Activated T-cell treated with anti-CD3 and anti-CD28 coated beads for 48 hours (primary cell): ENCODE measurements around the gene TEKTIP1.
A peak's percentile ranks its signal among the peaks of the same experiment; 100 is the strongest.
"Not testable (repeated sequence)": the region's sequence is repeated elsewhere in the genome, so short reads cannot be mapped to it uniquely, and the experiment has no call there.

Source experiments
- DNase-seq: peaks from one replicate; pipeline ENCODE4 v3.0.0-alpha.2; 2020; ENCODE audit warnings: low read depth

The TEKTIP1 gene

DNA sequence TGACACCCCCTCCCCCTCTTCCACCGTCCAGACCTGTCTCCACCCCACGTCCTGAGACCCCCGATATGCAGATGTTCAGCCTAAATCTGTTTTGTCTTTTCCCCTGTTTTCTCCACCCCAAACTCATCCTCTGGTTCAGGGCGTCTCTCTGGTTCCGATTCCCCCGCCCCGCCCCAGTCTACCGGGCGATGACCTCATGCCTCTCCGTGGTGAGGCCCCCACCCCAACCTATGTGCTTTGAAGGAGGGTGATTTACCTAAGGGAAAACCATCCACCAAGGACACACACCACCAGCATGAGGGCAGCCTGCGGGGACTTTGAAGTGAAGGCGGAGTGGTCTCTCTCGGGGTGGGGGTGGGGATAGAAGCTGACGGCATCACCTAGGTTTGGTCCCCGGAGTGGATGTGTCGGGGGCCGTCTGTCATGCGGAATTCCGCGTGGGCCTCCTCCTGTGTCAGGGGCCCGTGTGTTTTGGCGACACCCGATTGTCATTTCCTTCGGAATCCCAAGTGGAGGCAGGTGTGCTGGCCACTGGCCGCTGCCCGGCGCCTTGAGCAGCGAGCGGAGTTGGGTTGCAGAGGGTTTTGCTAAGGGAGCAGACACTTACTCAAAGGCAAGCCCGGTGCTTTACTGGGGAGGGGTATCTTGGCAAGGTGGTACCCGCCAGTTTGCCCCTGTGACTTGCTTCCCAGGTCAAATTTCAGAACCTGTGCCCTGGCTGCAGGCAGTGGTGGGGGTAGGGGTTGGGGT lies 31.4 kb upstream of the TEKTIP1 start:
- no peak for DNase-seq

- not testable (repeated sequence) for DNase-seq
Measured at GRCh38 chr19:3508121-3508661, 30.8 kb upstream of the TEKTIP1 start.

DNA sequence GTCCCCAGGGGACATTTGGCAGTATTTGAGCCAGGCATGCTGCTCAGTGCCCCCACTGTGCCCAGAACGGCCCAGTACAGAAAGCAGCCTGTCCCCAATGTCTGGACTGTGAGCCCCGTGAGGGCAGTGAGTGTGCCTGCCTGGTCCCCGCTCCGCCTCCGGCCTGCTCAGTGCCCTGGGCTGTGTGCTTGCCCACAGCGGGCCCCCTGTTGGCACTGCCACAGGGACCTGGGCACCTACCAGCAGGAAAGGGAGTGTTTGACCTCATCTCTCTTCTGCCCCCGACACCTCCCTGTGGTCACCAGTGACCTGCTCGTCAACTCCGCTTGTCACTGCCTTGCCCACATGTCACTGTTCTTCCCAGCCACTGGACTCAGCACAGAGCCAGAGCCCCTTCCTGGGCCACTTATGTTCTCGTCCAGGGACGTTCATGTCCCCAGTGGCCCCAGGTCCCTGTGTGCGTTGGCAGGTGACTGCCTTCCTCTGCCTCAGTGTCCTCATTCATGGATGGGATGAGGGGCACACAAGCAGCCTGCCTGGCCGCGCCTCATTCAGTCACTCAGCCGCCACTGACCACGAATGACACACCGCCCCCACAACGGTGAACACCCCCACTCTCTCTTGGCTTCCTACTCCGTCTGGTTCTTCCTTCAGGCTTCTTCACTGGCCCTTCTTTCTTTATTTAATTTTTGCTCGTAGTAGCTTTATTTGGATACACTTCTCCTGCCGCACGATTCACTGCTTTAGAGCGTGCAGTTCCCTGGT lies 30.0 kb upstream of the TEKTIP1 start:
- DNase-seq, result no peak

DNA sequence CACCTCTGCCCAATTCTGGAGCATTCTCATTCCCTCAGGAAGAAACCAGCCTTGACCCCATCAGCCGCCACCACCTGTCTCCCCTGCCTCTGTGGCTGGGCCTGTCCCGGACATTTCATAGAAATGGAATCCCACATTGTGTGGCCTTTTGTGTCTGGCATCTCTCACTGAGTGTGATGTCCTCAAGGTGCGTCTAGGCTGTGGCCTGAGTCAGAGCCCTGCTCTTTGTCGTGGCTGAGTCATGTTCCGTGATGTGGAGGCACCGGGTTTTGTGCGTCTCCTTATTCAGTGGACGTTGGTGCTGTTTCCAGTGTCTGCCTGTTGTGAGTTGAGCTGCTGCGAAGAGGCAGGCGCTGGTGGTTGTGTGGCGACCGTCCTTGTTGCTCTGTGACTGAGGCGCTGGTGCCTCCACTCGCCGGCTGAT lies 29.4 kb upstream of the TEKTIP1 start:
- DNase-seq, result peak; percentile 44

- DNase-seq, result no peak
Measured at GRCh38 chr19:3510727-3511126, 28.2 kb upstream of the TEKTIP1 start.

DNA sequence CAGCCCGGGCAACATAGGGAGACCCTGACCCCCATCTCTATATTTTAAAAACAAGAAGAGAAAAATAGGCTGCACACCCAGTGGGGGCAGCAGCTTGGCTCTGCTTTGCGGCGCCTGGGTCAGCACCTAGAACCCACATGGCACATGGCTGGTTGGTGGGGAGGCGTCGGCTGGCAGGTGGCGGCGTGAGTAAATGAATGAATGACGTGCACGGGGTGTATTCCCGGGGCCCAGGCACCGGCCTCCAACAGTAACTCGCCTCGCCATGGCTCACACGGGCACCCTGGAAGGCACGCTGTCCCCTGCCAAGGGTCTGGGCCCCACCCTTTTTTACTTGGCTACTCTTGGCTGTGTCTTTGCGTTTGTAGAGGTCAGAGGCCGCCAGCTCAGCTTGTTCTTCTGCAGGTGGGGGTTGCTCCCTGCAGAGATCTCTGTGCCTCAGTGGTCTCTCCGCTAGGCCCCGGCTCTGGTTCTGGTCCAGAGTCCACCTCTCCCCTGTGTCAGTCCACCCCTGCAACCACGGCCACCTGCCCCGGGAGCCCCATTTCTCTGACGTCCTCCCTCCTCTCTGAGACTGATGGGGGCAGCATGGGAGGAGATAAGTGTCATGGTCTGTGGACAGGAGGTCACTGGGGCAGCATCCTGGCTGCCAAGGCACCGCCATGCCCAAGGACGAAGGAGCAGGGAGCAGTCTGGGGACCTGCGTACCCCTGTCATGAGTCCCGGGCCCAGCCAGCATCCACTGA lies 27.3 kb upstream of the TEKTIP1 start:
- no peak for DNase-seq

- DNase-seq, result no peak
Measured at GRCh38 chr19:3512562-3513228, 26.3 kb upstream of the TEKTIP1 start.

GRCh38 chr19:3513229-3514140 lies 25.5 kb upstream of the TEKTIP1 start:
- no peak for DNase-seq

- no peak for DNase-seq
Measured at GRCh38 chr19:3514930-3515329, 24.0 kb upstream of the TEKTIP1 start.

DNA sequence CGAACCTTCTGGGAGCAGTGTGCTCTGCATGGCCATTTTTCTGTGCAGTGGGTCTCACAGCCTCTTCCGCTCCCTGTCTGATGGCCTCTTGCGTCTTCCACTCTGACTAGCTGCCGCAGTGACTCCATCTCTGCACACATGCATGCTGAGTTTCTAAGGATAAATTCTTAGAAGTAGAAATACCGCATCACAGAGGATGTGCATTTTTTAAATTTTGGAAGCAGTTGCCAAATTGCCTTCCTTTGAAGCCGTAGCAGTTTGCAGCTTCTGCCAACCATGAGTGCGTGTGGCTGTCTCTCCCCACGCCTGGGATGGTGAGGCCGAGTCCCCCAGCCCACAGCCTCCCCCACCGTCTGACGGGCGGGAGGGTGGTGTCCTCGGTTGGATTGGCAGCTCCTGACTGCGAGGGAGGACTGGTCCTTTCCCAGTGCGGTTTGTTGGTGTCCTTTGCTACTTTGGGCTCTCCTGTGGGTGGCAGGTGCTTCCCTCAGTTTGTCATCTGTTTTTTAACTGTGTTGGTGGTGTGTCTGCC lies 23.0 kb upstream of the TEKTIP1 start:
- no peak for DNase-seq

- no peak for DNase-seq
Measured at GRCh38 chr19:3516675-3517207, 22.2 kb upstream of the TEKTIP1 start.

GRCh38 chr19:3517638-3518037 lies 21.3 kb upstream of the TEKTIP1 start:
- no peak for DNase-seq

DNA sequence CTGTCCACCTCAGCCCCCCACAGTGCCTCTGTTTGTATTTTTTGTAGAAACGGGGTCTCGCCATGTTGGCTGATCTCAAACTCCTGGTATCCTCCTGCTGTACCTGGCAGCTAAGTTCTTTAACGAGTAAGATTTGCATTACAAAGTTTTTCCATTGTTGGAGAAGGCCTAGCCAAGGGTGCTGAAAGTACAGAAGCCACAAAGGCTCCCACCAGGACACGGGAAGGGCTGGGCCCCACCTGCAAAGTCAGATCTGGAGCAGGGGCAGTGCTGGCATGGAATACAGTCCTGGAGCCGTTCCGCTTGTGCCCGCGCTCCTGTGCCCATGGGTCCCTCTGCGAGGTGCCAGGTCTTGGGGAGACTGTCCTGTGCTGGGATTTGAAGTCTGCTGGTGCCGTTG lies 20.7 kb upstream of the TEKTIP1 start:
- no peak for DNase-seq

- DNase-seq, result no peak
Measured at GRCh38 chr19:3518659-3519058, 20.3 kb upstream of the TEKTIP1 start.

DNA sequence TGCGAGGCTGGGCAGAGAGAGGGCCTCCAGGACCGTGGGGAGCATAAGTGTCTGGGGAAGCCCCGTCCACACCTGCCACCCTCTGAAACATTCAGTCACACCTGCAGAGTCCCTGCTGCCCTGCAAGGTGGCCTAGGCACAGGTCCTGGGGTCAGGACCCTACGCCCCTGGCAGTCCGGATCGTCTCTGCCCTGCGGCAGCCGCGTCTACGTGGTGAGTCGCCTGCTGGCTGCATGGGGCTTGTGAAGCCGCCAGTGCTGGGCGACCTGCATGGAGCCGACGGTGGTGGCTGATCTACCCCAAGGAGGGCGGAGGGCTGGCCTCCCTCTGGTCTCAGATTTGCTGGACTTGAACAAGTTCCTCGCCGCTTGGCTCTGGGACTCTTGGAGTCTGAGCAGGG lies 19.8 kb upstream of the TEKTIP1 start:
- no peak for DNase-seq

DNA sequence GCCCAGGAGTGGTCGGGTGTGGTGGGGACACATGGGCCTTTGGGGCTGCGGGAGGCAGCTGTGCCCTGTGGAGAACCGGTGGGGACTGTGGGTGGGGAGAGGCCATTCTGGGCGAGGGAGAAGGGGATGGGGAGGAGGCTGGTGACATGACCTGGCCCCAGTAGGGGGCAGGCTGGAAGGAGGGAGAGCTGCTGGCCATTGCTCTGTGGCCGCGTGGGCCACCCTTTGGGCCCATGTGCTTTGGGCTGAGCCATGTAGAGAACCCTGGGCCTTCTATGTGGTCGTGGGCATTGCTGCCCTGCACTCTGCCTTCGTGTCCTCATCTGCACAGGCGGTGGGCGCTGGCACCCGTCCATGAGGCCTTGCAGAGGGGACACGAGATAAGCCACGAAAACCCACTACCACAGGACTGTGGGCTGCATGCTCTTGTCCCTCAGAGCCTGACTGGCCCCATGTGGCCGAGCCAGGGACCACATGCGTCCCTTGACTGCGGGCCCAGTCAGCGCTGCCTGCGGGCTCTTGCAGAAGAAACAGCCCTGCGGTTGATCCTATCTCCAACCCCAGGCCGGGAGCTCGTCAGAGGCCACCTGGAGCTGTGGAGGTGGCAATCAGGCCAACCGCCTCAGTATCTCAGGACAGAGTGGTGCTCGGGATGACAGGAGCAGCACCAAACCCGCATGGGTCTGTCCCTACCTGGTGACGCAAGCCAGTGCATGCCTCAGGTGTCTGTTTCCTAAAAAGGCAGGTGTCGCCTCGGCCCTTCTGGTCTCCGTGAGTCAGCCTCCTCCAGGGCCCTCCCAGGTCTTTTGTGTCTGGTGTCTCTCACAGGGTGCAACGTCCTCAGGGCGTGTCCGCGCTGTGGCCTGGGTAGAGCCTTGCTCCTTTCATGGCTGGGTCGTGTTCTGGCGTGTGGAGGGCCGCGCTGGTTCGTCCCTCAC lies 18.5 kb upstream of the TEKTIP1 start:
- no peak for DNase-seq

GRCh38 chr19:3521104-3521445 lies 17.9 kb upstream of the TEKTIP1 start:
- DNase-seq, result no peak

GRCh38 chr19:3522421-3523360 lies 16.3 kb upstream of the TEKTIP1 start:
- DNase-seq, result no peak
